Peyer's patch (tissue), 4 donors: Measurements from ENCODE around the gene PLXNA4. TPM values are rescaled to one million over a fixed set of nuclear protein-coding genes. Genes with fewer than 3 reads are reported as not detected.

Experiments used
- DNase-seq, 3 donors: peaks; one replicate each; pipeline ENCODE4 v3.0.0-alpha.2; 2017 to 2019
- H3K27ac ChIP-seq, 4 donors: fragments of 200-600 bp; sonication (generic); one replicate each; pipeline ENCODE4 v1.5.1; 2016 to 2019
- H3K27me3 ChIP-seq, 2 donors: fragments of 200-600 bp; sonication (generic); one replicate each; pipeline ENCODE4 v1.5.1; 2019
- H3K36me3 ChIP-seq, 3 donors: fragments of 200-600 bp; sonication (generic); one replicate each; pipeline ENCODE4 v1.5.1; 2016 to 2019
- H3K4me1 ChIP-seq, 4 donors: fragments of 200-600 bp; sonication (generic); one replicate each; pipeline ENCODE4 v1.5.1; 2016 to 2019
- H3K4me3 ChIP-seq, 4 donors: fragments of 200-600 bp; sonication (generic); 1 replicate in 3 of 4; 2 replicates in 1 of 4; pipeline ENCODE4 v1.5.1; 2016 to 2019; ENCODE audit warnings: mild to moderate bottlenecking in 1 of 4
- H3K9me3 ChIP-seq, 4 donors: fragments of 200-600 bp; sonication (generic); one replicate each; pipeline ENCODE4 v1.5.1; 2016 to 2019; ENCODE audit warnings: mild to moderate bottlenecking in 1 of 4
- CTCF ChIP-seq, 6 experiments: fragments of 450-650 bp in 4 of 6; fragments of 200-600 bp in 2 of 6; sonication (generic) in 1 of 6; IDR thresholded peaks; one replicate each; pipeline ENCODE4 v1.5.1; 2017 to 2019; ENCODE audit warnings: antibody characterized with exemption in 6 of 6, mild to moderate bottlenecking in 3 of 6, moderate library complexity in 1 of 6
- POLR2A ChIP-seq, 2 donors: fragments of 450-650 bp; IDR thresholded peaks; one replicate each; pipeline ENCODE4 v1.5.1; 2017; ENCODE audit warnings: antibody characterized with exemption in 2 of 2, mild to moderate bottlenecking in 2 of 2, moderate library complexity in 2 of 2
- total RNA-seq, 4 donors: library from RNA; depleted of rRNA; stranded (reverse); fragments of >200 nt; gene quantifications; one replicate each; pipeline ENCODE4 v1.1.0, GENCODE V29; 2016

The PLXNA4 gene
- total RNA-seq, 4 donors from 2014 or later, result 1.4 to 3.8 (median 3.0) TPM

- H3K9me3 ChIP-seq, result no peaks in the 10 kb centered on the region
- TF ChIP-seq CTCF (IDR thresholded peaks at IDR 0.05) (no peak), POLR2A (IDR thresholded peaks at IDR 0.05) (no peak)
Observed at GRCh38 chr7:132456418-132456817, 119.9 kb downstream of the PLXNA4 start.

DNA sequence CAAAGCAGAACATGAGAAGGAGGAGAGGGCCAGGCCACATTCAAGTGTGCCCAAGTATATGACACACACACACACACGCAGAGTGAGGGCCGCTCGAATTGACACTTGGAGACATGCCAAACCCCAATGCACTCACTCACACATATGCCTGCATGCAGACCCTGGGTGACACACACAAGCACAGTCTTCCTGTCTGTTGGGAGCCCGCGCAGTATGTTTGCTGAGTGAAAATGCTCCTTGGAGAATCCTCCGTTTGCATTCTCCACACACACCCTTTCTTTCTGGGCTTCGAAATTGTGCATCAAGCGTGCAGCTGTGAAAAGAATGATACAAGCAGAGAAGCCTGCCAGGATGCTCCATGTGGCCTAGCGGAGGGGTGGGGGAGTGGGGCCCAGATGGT lies 120.9 kb downstream of the PLXNA4 start:
- Histone ChIP-seq H3K4me1 (no peaks in the 10 kb centered on the region), H3K9me3 (no peaks in the 10 kb centered on the region), H3K4me3 (no peak overlapping the region), H3K27me3 (no peaks in the 10 kb centered on the region), H3K36me3 (no peaks in the 10 kb centered on the region), H3K27ac (no peak overlapping the region)
- no peak for DNase-seq
- TF ChIP-seq CTCF (IDR thresholded peaks at IDR 0.05) (no peak), POLR2A (IDR thresholded peaks at IDR 0.05) (no peak)

More at GRCh38 chr7:132456418-132456817, 119.9 kb downstream of the PLXNA4 start:
- no peak for DNase-seq
- H3K27ac ChIP-seq, result no peak overlapping the region
- H3K36me3 ChIP-seq, result no peaks in the 10 kb centered on the region
- no peak overlapping the region for H3K4me3 ChIP-seq
- no peaks in the 10 kb centered on the region for H3K27me3 ChIP-seq
- H3K4me1 ChIP-seq, result no peaks in the 10 kb centered on the region

GRCh38 chr7:132453826-132454225 lies 122.4 kb downstream of the PLXNA4 start:
- no peaks in the 10 kb centered on the region for H3K27me3 ChIP-seq
- H3K4me1 ChIP-seq, result no peaks in the 10 kb centered on the region
- H3K36me3 ChIP-seq, result no peaks in the 10 kb centered on the region
- H3K9me3 ChIP-seq, result no peaks in the 10 kb centered on the region
- TF ChIP-seq POLR2A (IDR thresholded peaks at IDR 0.05) (no peak), CTCF (IDR thresholded peaks at IDR 0.05) (no peak)
- DNase-seq, result no peak
- no peak overlapping the region for H3K4me3 ChIP-seq
- no peak overlapping the region for H3K27ac ChIP-seq

DNA sequence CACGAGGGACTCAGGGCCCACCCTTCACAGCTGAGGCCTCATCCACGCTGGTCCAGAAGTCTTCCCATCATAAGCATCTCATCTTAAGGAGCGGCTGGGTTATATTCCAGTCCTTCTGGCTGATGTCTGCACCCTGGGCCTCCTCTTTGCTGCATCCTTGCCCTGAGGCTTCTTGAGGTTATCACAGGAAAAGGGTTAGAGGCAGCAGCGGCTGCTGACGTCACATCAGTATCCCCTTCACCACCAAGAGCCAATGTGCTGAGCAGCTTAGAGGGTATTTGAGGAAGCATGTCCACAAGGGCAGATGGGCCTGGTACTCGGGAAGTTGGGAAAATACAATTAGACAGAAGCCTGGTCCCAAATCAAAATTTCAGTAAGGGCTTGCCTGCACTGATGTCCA lies 125.1 kb downstream of the PLXNA4 start:
- no peaks in the 10 kb centered on the region for H3K27me3 ChIP-seq
- no peak overlapping the region for H3K27ac ChIP-seq
- H3K36me3 ChIP-seq, result no peaks in the 10 kb centered on the region
- DNase-seq, result peak in 2 of 3 donors; percentile 22 to 67
- H3K9me3 ChIP-seq, result no peaks in the 10 kb centered on the region
- H3K4me1 ChIP-seq, result no peaks in the 10 kb centered on the region
- no peak overlapping the region for H3K4me3 ChIP-seq
- no peak for TF ChIP-seq POLR2A (IDR thresholded peaks at IDR 0.05)
- TF ChIP-seq CTCF (IDR thresholded peaks at IDR 0.05), result no peak

DNA sequence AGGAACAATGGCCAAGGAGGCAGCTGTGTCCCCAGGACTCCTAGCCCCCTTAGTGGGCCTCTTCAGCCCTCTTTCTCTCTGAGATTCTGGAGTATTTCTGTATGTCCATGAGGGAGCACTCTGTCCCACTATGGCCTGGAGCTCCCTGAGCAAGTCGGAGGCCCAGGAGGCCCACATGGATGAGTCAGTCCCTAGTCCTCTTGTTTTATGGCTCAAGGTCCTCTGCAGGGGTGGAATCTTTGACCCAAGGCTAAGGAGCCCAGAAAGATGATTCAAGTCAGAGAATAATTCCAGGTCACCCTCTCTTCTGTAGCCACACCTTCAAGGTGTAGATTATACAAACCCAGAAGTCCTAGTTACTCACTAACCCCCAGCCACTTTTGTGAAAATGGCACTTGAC lies 125.6 kb downstream of the PLXNA4 start:
- no peaks in the 10 kb centered on the region for H3K36me3 ChIP-seq
- DNase-seq, result peak in 1 of 3 donors; percentile 60
- TF ChIP-seq POLR2A (IDR thresholded peaks at IDR 0.05) (no peak), CTCF (IDR thresholded peaks at IDR 0.05) (no peak)
- no peak overlapping the region for H3K27ac ChIP-seq
- H3K9me3 ChIP-seq, result no peaks in the 10 kb centered on the region
- H3K4me3 ChIP-seq, result no peak overlapping the region
- no peaks in the 10 kb centered on the region for H3K4me1 ChIP-seq
- H3K27me3 ChIP-seq, result no peaks in the 10 kb centered on the region

DNA sequence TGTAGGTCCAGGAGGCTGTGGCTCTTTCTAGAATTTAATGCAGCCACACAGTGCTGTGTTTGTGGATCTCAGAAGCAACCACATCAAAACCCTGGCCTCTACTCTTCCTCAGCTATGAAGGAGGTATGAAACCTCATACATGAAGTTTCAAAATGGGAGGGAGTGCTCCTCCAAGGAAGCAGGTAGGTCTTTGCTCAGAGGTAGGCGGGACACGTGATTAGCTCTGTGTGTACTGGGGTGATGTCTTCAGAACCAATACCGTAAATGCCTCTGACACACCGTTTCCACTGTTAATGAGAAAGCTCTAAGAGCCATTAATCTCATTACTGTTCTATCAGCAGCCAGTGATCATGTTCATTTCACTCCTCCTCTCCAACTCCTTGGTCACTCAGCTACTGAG lies 126.1 kb downstream of the PLXNA4 start:
- no peak for DNase-seq

More for the DNA sequence above, 126.1 kb downstream of the PLXNA4 start:
- TF ChIP-seq POLR2A (IDR thresholded peaks at IDR 0.05) (no peak), CTCF (IDR thresholded peaks at IDR 0.05) (no peak)
- H3K4me1 ChIP-seq, result no peaks in the 10 kb centered on the region
- no peaks in the 10 kb centered on the region for H3K27me3 ChIP-seq
- H3K27ac ChIP-seq, result no peak overlapping the region
- no peak overlapping the region for H3K4me3 ChIP-seq
- H3K9me3 ChIP-seq, result no peaks in the 10 kb centered on the region
- no peaks in the 10 kb centered on the region for H3K36me3 ChIP-seq
